Activated naive CD8-positive, alpha-beta T cell treated with anti-CD3 and anti-CD28 coated beads, Interleukin-2, amount 50 U/mL, for 16 hours (primary cell): ENCODE data around the gene MRPL58.
"Not testable (repeated sequence)": the region's sequence is repeated elsewhere in the genome, so short reads cannot be mapped to it uniquely, and the experiment has no call there.

Experiments
- DNase-seq: peaks from one replicate; pipeline ENCODE4 v3.0.0-alpha.2; 2020; ENCODE audit warnings: low read depth, low spot score

Gene MRPL58

DNA sequence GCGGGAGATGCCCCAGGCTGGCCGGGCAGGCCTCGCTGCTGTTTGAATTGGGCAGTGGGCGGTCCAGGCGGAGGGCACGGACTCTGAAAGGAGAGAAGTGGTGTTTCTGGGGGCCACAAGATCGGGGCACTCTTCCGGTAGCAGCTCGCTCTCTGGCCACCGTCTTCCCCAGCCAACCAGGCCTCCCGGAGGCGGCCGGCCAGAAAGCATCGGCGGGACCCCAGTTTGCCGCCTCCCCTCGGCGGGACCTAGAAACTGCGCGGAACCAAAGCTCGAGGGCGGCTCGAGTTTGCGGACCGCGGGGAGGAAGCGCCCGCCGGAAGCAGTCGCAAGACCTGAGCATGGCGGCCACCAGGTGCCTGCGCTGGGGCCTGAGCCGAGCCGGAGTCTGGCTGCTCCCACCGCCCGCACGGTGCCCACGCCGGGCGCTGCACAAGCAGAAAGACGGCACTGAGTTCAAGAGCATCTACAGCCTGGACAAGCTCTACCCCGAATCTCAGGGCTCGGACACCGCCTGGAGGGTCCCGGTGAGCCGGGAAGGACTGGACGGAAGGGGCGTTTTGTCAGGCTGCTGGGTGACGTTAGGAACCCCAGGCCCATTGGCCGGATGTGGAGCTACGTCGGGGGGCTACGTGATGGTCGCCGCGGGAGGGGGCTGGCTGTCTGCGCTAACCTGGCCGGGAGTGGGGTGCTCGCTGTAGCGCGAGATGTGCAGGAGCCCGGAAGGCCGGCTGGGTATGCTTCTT is at the start of gene MRPL58:
MRPL58 (plus strand) TSS at position 325 of the 746 bp plus-strand sequence; CDS start at position 342, 17 bp downstream.
- DNase-seq = peak; percentile 66

GRCh38 chr17:74963656-74964055 is 48.8 kb upstream of the MRPL58 start:
- DNase-seq = no peak

GRCh38 chr17:74964246-74964761 is 48.2 kb upstream of the MRPL58 start:
- DNase-seq = no peak

GRCh38 chr17:74964988-74965622 is 47.4 kb upstream of the MRPL58 start:
- DNase-seq = no peak

- DNase-seq = no peak
Observed at GRCh38 chr17:74968361-74968780, 44.1 kb upstream of the MRPL58 start.

DNA sequence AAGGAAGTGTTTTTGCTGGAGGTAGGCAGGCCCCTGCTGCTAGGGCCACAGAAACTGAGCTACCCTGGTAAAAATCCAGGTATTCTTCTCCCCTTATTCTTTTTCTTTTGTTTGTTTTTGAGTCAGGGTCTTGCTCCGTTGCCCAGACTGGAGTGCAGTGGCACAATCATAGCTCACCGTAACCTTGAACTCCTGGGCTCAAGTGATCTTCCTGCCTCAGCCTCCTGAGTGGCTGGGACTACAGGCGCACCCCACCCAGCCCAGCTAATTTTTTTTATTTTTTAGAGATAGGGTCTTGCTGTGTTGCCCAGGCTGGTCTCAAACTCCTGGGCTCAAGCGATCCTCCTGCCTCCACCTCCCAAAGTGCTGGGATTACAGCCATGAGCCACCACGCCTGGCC is 43.0 kb upstream of the MRPL58 start:
- DNase-seq = not testable (repeated sequence)

- DNase-seq = no peak
Observed at GRCh38 chr17:74970395-74970794, 42.1 kb upstream of the MRPL58 start.

DNA sequence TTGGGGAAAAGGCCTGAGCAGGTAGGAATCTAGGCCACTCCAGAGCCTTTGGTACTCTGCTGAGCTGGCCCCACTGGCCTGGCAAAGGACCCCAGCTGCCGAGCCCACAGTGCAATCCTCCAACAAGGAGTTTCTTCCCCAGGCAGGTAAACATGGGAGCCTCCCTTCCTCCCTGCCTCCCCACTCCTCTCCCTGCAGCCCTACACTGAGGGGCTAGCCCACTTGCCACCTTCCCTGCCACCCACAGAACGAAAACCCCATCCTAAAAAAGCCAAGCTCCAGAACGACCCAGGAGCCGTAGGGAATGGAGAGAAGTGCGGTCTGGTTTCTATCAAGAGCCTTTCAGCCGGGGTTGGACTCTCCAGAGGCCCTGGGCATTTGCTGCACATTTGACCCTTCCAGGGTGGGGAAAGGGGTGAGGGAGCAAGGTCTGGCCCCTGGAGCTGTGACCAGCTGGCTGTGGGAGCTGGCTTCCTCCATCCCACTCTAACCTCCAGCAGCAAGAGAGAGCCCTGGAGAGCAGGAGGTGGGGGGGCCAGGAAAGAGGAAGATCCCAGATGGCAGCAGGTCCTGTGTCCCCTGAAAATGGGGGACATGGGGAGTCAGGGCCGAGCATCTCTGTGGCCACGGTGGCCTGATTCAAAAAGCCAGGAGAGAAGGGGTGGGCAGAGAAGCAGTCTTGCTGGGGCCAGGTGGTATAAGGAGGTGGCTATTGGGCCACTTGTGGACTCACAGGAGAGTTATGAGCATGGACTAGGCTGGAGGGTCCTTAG is 41.2 kb upstream of the MRPL58 start:
- DNase-seq = no peak

GRCh38 chr17:74971842-74972106 is 40.7 kb upstream of the MRPL58 start:
- no peak for DNase-seq

- DNase-seq = peak; percentile 68
Observed at GRCh38 chr17:74972107-74972972, 40.1 kb upstream of the MRPL58 start, which contains the start of gene HID1. HID1 (minus strand) TSS chr17:74972759; CDS start chr17:74972656, 103 bp downstream.

DNA sequence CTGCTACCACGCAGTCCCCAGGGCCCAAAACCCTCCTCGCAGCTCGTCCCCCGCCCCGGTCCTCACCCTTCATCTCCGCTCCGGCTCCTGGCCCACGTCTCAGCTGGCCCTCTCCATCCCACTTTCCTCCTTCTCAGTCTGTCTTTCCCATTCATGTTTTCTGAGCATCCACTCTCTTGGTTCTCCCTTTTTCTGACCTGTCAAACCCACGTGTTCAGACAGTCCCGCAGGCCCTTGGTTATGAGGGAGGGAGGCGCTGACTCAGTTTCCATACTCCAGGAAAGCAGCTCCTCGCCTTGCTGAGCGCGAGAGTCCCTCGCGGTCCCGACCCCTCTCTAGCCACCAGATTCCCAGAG is 39.5 kb upstream of the MRPL58 start:
- no peak for DNase-seq

GRCh38 chr17:74975943-74976342 is 36.5 kb upstream of the MRPL58 start:
- no peak for DNase-seq

DNA sequence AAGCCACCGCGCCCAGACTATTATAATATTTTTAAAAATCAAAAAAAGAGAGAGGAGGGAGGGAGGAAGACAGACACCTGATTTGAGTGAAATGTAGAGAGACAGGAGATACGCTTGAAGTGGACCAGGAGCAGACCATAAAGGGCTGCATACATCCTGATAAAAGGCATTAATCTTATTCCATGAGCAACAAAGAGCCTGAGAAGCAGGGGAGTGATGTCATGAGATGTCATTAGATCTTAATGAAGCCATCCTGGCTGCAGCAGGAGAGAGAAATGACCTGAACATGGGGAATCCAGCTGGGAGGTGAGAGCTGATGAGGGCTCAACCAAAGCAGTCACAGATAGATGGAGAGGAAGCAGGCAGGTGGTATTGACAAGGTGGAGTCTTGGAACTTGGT is 34.7 kb upstream of the MRPL58 start:
- no peak for DNase-seq

DNA sequence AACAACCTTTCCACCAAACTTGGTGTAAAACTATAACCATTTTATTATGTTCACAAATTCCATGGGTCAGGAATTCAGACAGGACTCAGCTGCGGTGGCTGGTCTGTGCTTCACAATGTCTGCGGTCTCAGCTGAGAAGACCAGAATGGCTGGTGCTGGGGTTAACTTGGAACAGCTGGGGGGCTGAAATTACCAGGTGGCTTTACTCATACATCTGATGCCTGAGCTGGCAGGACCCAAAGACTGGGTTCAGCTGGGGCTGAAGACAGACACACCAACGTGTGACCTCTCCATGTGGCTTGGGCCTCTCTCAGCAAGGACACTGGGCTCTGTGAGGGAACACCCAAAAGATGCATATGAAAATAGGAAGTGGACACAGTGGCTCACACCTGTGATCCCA is 34.2 kb upstream of the MRPL58 start:
- no peak for DNase-seq

GRCh38 chr17:74979408-74980146 is 32.9 kb upstream of the MRPL58 start:
- DNase-seq = no peak

DNA sequence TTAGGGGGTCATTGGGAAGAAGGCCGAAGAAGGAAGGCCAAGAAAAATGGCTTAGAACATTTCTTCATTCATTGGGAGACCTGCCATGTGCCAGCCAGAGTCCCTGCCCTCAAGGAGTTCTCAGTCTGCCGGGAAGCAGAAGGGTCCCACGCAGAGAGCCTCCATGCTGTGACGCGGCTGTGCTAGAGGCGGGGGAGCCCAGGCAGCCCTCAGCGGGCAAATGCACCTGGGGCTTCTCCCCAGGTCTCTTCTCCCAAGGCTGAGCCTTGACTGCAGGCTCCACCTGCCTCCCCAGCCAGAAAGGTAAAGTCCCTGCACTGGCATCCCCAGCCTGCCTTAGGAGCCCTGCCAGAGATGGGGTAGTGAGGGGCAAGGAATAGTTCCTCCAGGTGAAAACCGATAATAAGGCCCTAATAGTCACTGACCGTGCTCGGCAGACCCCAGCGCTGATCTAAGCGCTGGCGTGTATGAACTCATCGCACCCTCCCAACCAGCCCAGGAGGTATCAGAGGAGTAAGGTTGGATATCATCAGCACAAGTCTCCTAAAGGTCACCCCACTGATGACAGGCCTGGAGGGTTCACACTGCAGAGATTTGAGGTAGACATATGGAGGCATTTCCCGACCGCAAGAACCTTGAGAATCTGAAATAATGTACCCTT is 31.0 kb upstream of the MRPL58 start:
- DNase-seq = no peak

DNA sequence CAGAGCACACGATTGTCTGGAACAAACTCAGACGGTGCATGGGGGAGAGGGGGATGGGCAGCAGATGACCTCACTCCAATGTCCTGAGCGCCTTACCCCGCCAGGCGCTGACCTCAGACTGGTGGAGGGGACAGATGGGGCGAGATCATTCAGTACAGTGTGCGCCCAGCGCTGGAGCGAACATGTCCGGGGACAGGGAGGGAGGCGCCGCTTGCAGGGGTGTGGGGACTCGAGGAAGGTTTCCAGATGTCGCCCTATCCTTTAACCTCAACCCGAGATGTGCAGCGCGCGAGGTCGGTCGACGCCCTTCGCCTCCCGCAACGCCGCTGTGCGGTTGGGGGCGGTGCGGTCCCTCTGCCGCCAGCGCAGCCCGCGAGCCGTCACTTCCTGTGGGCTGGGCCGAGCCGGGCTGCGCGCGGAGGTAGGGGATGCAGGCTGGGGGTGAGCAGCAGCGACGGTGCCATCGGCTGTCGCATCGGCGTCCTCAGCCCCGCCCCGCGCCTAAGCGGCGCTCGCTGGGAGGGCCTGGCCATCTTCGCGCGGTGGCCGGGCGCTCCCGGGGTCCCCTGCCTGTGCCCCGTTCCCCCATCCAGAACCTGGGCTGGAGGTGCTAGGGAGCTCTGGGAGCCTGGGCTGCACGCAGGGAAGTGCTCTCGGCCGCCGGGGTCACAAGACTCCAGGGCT is 30.3 kb upstream of the MRPL58 start:
- peak; percentile 44 for DNase-seq

GRCh38 chr17:74982663-74983313 is 29.7 kb upstream of the MRPL58 start:
- not testable (repeated sequence) for DNase-seq

- no peak for DNase-seq
Observed at GRCh38 chr17:74986206-74986576, 26.3 kb upstream of the MRPL58 start.
